Measurements from ENCODE around the gene GLTP.

GRCh38 chr12:109820816-109821381 lies 59.4 kb downstream of the GLTP start:
- TF ChIP-seq CTCF (conservative IDR thresholded peaks at IDR 0.05 in 1 of 2, IDR thresholded peaks at IDR 0.05 in 1 of 2; ENCODE audit: extremely low read depth in 1 of 2, insufficient read depth in 1 of 2, low read depth in 1 of 2, low read length in 2 of 2) (no peak), EZH2 (IDR thresholded peaks at IDR 0.05; ENCODE audit: borderline replicate concordance, low read length) (no peak)

Measured in mammary epithelial cell (primary cell).